C1 segment of cervical spinal cord (tissue), 14 donors: ENCODE measurements around the gene MEI1.
"Not testable (repeated sequence)": the region's sequence is repeated elsewhere in the genome, so short reads cannot be mapped to it uniquely, and the experiment has no call there.

Experiments
- DNase-seq, 14 donors: peaks; one replicate each; lab custom pipeline; 2025; lab: John Stamatoyannopoulos, UW

The MEI1 gene

DNA sequence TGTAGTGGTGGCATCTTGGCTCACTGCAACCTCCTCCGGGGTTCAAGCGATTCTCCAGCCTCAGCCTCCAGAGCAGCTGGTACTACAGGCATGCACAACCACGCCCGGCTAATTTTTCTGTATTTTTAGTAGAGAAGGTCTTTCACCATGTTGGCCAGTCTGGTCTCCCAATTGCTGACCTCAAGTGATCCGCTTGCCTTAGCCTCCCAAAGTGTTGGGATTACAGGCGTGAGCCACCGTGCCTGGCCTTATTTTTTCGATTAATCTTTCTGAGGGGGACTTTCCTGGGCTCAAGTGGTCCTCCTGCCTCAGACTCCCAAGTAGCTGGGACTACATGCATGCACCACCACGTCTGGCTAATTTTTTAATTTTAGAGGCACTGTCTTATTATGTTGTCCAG, 16.3 kb upstream of the MEI1 start:
- DNase-seq = no peak

DNA sequence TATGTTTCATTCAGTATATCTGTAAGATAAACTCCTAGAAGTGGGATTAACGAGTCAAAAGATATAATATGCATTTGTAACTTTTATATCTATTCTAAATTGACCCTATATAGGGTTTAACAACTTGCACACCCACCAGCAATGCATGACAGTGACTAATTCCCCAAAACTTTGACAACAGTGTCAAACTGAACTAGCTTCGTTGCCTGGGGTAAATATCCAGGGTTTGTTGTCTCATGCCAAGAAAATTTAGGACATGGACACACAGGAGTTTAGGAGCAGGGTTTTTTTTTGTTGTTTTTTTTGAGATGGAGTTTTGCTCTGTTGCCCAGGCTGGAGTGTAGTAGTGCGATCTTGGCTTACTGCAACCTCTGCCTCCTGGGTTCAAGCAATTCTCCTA, 15.7 kb upstream of the MEI1 start:
- DNase-seq = no peak

DNA sequence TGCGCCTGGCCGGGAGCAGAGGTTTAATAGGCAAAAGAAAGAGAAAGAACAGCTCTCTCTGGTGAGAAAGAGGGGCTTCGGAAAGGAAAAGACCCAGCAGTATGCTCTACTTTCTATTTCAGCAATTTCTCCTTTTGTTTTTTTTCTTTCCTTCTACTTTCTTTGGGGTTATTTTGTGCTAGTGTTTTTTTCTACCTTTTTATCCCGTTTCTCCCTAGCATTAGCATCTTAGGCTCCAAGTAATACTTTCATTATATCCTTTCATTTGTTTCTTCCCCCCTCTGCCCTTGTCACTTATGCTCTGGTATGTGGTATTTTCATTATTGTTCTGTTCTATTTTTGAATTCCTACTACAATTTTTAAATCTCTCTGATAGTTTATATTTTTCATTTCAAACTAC, 15.1 kb upstream of the MEI1 start:
- DNase-seq = no peak

DNA sequence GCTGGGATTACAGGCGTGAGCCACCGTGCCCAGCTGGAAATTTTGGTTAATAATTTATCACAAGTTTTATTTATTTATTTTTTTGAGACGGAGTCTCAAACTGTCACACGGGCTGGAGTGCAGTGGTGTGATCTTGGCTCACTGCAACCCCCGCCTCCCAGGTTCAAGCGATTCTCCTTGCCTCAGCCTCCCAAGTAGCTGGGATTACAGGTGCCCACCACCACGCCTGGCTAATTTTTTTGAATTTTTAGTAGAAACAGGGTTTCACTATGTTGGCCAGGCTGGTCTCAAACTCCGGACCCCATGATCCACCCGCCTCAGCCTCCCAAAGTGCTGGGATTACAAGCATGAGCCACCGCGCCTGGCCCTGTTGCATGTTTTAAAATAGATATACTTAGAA, 12.4 kb upstream of the MEI1 start:
- DNase-seq = not testable (repeated sequence)

DNA sequence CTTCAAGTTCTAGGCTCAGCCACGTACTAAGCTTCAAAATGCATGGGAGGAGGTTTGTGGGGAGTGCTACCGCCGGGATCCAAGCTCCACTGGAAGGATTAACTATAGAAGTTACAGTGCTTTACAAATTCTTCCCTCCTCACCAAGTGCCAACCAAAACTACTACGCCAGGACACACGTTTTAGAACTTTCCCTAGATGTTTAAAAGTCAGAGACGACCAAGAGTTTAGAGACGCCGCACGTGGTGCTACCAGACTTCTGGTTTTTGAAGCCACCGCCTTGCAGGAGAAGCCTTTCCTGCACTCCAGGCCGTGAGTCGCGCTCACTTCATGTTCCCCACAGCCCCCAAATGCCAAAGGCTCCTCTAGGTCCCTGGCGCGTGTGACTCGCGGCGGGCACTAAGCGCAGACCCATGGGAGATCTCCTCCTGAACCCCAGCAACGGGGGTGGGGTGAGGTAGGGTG, 11.4 kb upstream of the MEI1 start:
- peak in 1 of 14 donors; percentile 62 for DNase-seq

DNA sequence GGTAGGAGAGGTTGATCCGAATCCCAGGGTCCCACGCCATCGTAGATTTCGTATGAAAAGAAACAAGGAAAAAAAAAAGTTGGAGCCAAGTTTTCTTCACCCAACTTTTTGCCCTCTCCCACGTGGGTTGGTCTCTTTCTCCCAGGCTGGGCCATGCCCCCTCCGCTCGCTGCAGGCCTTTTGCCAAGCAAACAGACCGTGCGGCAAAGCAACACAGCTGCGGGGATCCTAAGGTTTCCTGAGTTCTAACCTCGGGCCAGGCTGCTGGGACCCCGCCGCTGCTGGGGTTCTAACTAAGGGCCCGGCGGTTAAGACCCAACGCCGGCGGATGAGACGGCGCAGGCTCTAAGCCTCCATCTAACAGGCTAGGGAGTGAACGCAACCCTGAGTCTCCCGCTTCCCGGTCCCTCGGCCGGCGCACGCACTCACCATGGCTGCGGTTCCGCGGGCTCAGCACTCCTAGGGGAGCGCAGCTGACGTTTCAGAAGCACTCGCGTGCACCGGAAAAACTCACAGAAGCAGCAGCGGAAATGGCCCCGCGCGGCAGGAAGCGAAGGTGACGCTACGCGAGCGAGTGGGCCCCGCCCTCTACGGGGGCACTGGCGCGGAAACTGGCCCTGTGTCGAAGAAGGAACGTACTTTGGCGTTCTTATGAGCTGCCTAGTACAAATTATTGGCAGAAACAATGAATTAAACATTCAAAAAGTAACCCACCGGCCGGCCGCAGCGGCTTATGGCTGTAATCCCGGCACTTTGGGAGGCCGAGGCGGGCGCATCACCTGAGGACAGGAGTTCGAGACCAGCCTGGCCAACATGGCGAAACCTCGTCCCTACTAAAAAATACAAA, 10.7 kb upstream of the MEI1 start, which contains the start of gene SNU13:
TSS of gene SNU13 (minus strand) at position 503 of the 847 bp plus-strand sequence. CDS start at position 432, 71 bp downstream.
- DNase-seq = peak; percentile 30 to 87 (median 80)

DNA sequence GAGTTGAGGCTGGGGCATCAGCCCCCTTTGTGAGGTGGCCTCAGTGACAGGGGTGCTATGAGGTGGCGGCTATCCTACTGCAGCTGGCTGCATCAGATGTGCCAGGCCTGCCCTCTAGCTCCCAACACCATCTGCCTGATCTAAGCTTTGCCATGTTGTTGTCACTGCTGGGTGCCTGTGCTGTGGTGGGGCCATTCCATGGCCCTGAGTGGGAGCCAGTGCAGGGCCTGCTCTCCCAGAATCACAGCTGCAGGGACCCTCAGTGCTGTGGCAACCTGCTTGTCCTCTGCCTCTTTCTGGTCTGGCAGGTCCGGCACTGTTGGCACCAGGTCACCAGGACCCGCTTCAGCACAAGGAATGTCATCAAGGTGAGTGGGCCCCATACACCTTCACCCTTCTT, 8.8 kb upstream of the MEI1 start:
- no peak for DNase-seq

DNA sequence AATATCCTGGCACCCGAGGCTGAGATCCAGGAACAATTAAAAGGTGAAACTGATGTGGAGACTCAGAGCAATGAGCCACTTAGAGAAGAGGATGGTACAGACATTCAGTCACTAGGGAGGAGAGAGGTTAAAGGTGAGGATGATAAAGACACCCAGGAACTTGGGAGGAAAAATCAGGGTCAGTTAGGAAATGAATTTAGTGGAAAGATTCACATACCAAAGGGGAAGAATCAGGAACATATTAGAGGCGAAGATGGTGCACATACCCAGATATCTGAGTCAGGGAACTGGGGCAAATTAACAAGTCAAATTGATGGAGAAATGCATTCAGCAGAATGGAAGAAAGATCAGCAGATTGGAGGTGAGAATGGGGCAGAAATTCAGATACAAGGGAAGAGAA, 4.1 kb upstream of the MEI1 start:
- DNase-seq = no peak

DNA sequence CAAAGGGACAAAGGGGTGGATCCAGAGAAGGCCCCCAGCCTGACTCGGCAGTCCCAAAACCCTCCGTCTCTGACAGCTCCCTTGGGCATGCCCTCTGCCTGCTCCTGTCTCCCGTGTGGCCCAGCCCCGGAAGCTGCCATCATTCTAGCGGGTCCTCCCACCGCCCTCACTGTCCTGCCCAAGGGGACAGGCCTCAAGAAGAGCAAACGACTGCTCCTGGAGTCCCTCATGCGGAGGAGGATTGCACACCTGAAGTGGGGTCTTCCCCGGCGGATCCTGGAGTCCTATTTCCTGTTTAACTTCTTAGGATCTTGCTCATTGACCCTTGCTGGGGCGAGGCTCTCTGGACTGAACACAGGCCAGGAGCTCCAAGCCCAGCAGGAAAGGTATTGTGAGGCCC, 2.6 kb upstream of the MEI1 start:
- peak in 1 of 14 donors; percentile 31 for DNase-seq

DNA sequence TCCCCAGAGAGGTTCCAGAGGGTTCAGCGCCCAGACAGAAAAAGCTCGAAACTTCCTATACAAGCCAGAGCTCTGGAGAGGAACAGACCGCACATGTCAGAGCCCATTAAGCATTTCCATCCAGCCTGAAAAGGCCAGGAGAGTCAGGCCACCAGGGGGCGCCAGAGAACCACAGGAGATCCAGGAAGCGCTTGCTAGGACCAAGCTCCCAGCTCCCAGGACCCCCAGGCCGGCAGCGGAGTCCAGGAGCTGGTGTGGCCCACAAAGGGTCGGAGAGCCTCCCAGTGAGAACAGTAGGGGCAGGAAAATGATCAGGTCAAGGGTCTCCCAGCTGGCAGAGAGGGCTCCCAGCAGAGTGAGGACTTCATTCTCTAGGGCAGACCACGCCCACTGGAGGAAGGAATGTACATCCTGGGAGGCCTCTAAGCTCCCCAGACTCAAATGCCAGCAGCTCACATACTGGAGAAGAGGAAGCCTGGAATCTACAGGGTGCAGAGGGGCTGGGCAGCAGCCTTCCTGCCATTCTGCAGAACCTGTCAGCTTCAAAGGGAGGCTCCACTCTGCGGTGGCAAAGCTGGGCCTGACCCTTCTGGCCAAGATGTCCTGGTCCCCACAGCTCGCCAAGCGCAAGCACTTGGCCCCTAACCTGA, 2.1 kb upstream of the MEI1 start:
- peak in 13 of 14 donors; percentile 46 to 90 (median 78) for DNase-seq

DNA sequence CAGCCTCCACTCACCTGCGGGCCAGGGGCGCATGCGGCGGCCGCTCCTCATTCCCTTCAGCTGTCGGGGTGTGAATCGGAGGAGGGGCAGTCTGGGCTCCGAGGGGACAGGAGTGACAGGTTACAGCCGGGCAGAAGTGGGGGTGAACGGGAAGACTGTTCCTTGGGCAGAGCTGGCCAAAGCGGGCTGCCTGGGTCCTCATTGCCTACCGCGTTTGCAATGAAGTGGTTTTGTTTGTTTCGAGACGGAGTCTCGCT, 733 bp downstream of the MEI1 start:
- no peak for DNase-seq

DNA sequence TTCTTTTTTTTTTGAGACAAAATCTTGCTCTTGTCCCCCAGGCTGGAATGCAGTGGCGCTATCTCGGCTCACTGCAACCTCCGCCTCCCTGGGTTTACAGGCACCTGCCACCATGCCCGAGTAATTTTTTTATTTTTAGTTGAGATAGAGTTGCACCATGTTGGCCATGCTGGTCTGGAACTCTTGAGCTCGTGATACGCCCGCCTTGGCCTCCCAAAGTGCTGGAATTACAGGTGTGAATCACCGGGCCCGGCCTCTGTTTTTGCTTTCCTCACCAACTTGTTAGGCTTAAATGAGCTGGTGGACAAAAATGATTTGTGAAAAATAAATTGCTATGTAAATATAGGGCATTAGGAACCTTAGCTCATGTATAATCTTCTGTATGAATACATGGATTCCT, 3.5 kb downstream of the MEI1 start:
- no peak for DNase-seq

DNA sequence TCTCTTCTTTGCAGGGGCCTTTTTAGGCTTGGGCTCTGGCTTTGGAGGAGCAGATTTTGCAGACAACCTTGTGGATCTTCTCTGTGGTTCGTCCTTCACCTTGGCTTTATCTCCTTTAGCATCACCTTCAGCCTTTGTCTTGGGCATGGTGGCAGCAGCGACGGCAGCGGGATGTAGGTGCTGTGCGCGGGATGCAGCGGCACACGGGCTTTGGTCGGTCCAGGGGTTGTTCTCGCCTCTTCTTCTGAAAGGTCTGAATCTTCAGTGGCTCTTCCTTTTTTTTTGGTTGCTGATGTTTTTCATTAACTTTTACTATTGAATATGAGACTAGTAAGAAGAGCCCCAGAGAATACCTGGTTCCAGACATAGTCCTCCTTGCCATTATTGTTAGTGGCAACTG, 10.0 kb downstream of the MEI1 start:
- DNase-seq = no peak

DNA sequence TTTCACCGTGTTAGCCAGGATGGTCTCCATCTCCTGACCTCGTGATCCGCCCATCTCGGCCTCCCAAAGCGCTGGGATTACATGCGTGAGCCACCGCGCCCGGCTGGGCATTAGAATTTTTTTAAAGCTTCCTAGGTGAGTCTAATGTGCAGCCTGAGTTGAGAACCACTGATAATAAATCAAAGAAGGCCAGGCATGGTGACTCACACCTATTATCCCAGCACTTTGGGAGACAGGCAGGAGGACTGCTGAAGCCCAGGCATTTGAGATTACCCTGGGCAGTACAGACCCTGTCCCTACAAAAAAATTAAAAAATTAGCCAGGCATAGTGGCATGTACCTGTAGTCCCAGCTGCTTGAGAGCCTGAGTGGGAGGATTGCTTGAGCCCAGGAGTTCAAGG, 13.7 kb downstream of the MEI1 start:
- DNase-seq = no peak

DNA sequence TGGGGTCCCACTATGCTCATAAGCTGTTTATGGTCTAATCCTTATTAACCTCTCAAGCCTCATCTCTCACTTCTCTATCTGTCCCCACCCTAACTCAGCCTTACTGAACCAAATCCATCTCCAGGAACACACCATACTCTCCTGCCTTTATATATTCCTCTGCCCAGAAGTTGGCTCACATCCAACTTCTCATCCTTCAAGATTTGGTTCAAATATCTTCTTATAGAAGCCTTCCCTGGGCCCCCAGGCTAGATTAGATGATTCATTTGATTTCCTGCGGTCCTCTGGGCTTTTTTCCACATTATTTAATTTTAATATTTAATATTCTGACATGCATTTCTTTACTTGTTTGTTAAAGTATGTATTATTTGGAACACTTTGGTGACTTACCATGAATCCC, 23.2 kb downstream of the MEI1 start:
- DNase-seq = no peak

DNA sequence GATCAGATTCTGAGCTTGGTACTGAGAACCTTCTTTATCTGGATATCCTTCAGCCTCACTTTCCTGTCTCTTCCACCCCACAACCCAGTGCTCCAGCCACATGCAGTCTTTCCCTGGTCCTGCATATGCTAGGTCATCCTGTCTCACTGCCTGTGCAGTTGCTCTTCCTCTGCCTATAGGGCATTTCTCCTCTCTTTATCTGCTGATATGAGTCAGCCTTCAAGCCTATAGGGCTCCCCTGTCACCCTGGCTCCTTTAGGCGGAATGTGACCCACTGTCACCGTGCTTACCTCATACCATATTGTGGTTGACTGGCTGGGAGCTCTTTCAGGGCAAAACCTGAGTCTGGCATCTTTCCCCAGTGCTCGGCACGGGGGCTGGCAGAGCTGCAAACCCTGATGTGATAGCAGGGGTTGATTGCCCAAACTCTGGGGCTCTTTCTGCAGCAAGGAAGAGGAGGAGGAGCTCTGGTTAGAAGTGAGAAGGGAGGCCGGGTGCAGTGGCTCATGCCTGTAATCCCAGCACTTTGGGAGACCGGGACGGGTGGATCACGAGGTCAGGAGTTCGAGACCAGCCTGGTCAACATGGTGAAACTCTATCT, 26.3 kb downstream of the MEI1 start:
- no peak for DNase-seq

DNA sequence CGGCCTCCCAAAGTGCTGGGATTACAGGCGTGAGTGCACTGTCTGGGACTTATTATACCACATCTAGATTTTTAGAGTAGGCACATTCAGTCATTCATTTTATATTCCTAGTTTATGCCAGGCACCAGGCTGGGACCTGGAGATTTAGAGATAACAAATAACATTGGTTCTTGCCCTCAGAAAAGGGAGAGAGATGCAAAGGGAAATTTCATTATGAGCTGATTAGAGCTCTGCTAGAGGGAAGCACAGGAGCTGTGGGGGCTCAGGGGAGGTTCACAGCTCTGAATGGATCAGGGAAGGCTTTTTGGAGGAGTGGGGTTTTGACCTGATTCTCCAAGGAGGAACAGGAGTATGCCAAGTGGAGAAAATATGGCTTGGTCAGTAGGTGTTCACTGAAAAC, 32.3 kb downstream of the MEI1 start:
- no peak for DNase-seq

DNA sequence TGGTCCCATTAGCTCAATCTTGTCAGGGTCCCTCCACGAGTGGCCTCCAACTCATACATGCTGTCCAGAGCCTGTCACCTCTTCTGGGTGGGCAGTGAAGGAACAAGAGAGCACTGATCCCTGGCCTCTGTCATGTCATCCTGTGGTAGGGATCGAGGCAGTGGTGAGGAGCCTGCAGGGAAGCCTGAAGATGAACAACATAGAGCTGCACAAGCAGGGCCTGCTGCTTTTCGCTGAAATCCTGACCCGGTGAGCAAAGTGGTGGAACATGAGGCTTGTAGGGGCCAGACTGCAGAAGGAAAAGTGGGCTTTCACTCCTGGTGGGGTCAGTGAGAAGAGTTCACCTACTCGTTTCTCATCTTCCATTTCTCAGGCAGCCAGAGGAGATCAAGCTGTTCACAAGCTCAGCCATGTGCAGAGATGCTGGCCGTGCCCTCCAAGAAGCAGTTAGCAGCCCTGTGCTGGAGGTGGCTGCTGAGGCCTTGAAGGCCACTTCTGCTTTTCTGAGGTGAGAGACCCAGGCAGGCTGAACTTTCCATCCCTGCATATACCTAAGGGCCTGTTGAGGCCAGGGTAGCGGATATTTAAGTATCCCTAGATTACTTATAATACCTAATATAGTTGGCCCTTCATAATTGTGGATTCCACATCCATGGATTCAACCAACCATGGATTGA, 32.9 kb downstream of the MEI1 start:
- DNase-seq = no peak

DNA sequence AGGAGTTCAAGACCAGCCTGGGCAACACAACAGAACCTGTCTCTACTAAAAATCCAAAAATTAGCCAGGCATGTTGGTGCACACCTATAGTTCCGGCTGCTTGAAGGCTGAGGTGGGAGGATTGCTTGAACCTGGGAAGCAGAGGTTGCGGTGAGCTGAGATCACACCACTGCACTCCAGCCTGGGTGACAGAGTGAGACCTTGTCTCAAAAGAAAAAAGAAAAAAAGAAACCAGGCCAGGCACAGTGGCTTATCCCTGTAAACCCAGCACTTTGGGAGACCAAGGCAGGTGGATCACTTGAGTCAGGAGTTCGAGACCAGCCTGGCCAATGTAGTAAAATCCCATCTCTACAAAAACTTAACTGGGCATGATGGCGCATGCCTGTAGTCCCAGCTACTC, 33.9 kb downstream of the MEI1 start:
- DNase-seq = not testable (repeated sequence)

DNA sequence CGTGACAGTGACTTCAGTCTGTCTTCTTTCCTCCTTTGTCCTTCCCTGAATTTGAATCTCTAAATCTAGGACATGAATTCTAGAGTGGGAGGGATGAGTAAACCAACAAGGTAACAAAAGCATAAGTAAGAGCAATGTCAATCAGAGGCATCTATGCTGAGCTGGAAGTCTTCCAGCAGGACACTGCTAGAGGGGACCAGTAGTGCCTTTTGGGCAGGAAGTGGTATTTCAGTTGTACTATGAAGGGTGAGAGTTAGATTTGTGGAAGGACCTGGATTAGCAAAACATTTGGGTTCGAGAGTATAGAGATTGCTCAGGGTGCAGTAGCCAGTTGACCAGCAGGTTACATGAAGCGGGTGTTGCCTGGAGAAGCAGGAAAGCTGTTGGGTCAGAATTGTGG, 40.3 kb downstream of the MEI1 start:
- DNase-seq = no peak

DNA sequence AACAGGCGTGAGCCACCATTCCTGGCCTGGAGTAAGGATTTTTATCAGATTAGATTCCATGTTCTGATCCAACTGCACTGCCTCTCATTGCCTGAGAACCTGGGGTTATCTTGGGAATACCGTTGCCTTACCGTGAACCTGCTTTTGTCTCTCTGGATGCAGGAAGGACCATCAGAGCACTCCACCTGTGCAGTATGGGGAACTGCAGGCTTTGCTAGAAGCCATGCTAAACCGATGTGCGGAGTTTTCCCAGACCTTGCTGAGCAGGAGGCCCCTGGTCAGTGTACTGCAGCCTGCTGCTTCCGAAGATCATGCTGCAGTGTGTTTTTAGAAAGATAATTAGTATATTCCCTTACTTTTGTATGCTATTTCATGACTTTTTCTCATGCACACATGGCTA, 43.6 kb downstream of the MEI1 start:
- no peak for DNase-seq

DNA sequence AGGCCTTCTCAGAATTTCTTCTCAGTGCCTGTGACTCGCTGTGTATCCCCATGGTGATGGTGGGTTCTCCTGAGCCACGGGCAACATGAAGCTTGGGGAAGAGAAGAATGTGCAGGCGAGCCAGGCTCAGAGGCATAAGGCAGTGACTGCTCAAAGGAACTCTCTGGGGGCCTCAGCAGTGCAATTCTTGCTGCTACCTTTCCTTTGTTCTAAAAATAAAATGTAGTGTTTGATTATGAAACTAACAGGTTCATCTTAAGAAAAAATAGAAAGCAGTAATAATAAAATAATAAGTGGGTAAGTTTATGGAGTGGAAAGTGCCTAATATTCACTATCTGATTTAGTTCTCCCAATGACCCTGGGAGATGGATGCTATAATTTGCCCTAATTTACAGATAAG, 46.7 kb downstream of the MEI1 start:
- DNase-seq = no peak
